ENCODE results near the gene TMEFF2.

DNA sequence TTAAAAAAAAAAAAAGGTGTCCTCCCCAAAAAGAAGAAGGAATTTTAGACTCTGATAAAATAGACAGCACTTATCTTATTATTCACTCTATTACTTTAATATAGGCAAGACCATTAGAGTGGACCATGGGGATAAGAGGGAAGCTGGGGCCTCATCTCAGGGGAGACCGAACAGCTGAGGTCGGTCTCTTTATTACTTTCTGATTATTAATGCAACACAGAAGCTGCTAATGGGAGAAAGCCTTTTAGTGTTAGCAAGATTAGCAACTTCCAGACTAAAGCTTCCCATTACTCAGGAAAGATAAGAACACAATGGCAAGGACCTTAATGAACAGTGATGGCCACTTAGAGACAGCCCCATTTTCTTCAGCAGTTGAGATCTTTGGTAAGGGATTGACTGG, 135.5 kb downstream of the TMEFF2 start:
- TF ChIP-seq, protein P1, sequence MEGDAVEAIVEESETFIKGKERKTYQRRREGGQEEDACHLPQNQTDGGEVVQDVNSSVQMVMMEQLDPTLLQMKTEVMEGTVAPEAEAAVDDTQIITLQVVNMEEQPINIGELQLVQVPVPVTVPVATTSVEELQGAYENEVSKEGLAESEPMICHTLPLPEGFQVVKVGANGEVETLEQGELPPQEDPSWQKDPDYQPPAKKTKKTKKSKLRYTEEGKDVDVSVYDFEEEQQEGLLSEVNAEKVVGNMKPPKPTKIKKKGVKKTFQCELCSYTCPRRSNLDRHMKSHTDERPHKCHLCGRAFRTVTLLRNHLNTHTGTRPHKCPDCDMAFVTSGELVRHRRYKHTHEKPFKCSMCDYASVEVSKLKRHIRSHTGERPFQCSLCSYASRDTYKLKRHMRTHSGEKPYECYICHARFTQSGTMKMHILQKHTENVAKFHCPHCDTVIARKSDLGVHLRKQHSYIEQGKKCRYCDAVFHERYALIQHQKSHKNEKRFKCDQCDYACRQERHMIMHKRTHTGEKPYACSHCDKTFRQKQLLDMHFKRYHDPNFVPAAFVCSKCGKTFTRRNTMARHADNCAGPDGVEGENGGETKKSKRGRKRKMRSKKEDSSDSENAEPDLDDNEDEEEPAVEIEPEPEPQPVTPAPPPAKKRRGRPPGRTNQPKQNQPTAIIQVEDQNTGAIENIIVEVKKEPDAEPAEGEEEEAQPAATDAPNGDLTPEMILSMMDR (IDR thresholded peaks at IDR 0.05) = no peak
- TF ChIP-seq ZFX (IDR thresholded peaks at IDR 0.05; ENCODE audit: borderline replicate concordance) = no peak

Data from 22Rv1 (cell line).